Activated T-cell treated with anti-CD3 and anti-CD28 coated beads, Interleukin-2, amount 50 U/mL, for 72 hours (primary cell): Measurements from ENCODE around the gene C5orf24. TPM values are rescaled to one million over a fixed set of nuclear protein-coding genes. Genes with fewer than 3 reads are reported as not detected.
"Not testable (repeated sequence)": the region's sequence is repeated elsewhere in the genome, so short reads cannot be mapped to it uniquely, and the experiment has no call there.

Source experiments
- ATAC-seq, 2 donors: fragments of 150-1000 bp; cut with Tn5 transposase; replicated peaks in 1 of 2; 2 replicates each; pipeline ENCODE4 v1.10.0; 2021; ENCODE audit warnings: moderate library complexity in 2 of 2, mild to moderate bottlenecking in 1 of 2
- DNase-seq, 2 donors: peaks; one replicate each; pipeline ENCODE4 v3.0.0; 2021 to 2022; ENCODE audit warnings: mixed read lengths in 1 of 2
- H3K27ac Mint-ChIP-seq: one replicate; pipeline ENCODE4 v1.8.0; 2022; ENCODE audit warnings: mild to moderate bottlenecking, moderate library complexity, mixed read lengths
- H3K27me3 Mint-ChIP-seq: one replicate; pipeline ENCODE4 v1.8.0; 2022; ENCODE audit warnings: low read depth, mixed read lengths
- H3K36me3 Mint-ChIP-seq, 2 donors: one replicate each; pipeline ENCODE4 v1.8.0; 2022; ENCODE audit warnings: mixed read lengths in 2 of 2, mild to moderate bottlenecking in 1 of 2; ENCODE audit not compliant: insufficient read depth in 2 of 2
- H3K4me1 Mint-ChIP-seq: one replicate; pipeline ENCODE4 v1.8.0; 2022; ENCODE audit warnings: low read depth, mixed read lengths
- H3K4me3 Mint-ChIP-seq, 2 donors: one replicate each; pipeline ENCODE4 v1.8.0; 2022; ENCODE audit warnings: mild to moderate bottlenecking in 2 of 2, mixed read lengths in 2 of 2, moderate library complexity in 2 of 2
- H3K9me3 Mint-ChIP-seq, 2 donors: one replicate each; pipeline ENCODE4 v1.8.0; 2022; ENCODE audit warnings: mixed read lengths in 2 of 2
- total RNA-seq, 2 donors: library from RNA; stranded (reverse); gene quantifications; one replicate each; pipeline ENCODE4 v1.2.3, GENCODE V29; 2022

Gene C5orf24
- total RNA-seq, 2 donors from 2014 or later: 39.4 TPM

DNA sequence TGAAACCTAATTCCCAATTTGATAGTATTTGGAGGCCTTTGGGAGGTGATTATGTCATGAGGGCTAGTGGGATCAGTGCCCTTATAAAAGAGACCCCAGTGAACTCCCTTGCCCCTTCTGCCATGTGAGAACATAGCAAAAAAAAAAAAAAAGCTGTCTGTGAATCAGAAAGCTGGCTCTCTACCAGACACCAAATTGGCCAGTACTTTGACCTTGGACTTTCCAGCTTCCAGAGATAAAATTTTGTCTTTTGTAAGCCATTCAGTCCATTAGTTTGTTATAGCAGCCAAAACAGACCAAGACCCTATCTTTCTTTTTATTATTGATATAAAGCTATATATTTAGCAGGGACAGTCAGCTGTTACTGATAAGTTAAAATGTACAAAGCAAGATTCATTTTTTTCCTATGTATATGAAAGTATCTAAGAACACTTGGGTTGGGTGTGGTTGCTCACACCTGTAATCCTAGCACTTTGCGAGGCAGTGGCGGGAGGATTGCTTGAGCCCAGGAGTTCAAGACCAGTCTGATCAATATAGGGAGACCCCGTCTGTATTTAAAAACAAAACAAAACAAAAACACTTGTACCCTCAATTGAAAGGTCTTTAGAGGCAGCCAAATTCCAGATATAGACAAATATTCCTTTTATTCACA is 8.1 kb upstream of the C5orf24 start:
- H3K27me3 Mint-ChIP-seq: no peaks in the 10 kb centered on the region
- ATAC-seq (no peak), DNase-seq (no peak)
- H3K27ac Mint-ChIP-seq: no peak overlapping the region
- H3K9me3 Mint-ChIP-seq: no peaks in the 10 kb centered on the region
- no peaks in the 10 kb centered on the region for H3K4me1 Mint-ChIP-seq
- peaks cover 0 to 3% of the 10 kb centered on the region in 2 donors for H3K36me3 Mint-ChIP-seq
- H3K4me3 Mint-ChIP-seq: no peak overlapping the region

DNA sequence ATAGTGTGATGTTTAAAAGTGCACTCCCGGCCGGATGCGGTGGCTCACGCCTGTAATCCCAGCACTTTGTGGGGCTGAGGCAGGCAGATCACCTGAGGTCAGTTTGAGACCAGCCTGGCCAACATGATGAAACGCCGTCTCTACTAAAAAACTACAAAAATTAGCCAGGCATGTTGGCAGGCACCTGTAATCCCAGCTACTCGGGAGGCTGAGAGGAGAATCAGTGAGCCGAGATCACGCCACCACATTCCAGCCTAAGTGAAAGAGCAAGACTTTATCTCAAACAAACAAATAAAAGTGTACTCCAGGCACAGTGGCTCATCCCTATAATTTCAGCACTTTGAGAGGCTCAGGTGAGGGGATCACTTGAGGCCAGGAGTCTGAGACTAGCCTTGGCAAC is 7.4 kb upstream of the C5orf24 start:
- not testable (repeated sequence) for H3K4me1 Mint-ChIP-seq, DNase-seq, H3K9me3 Mint-ChIP-seq, H3K36me3 Mint-ChIP-seq, H3K4me3 Mint-ChIP-seq, H3K27me3 Mint-ChIP-seq, H3K27ac Mint-ChIP-seq, ATAC-seq

DNA sequence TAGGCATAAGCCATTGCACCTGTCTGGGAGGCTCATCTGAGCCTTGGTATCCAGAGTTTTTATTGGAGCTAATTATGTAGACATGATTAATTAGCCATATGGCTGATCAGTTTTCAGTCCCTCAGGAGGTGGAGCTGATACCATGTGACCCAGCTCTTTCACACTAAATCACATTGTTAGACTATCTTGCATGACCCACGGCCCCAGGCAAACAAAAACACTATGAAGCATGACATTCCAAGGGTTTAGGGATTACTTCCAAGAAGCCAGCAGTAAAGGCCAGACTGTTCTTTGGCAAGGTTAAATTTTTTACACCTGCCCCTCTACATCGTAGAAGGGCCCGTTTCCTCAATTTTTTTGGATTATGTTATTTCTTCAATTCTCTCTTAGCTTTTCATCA is 5.0 kb upstream of the C5orf24 start:
- Mint-ChIP-seq H3K27ac (no peak overlapping the region), H3K4me3 (no peak overlapping the region)

DNA sequence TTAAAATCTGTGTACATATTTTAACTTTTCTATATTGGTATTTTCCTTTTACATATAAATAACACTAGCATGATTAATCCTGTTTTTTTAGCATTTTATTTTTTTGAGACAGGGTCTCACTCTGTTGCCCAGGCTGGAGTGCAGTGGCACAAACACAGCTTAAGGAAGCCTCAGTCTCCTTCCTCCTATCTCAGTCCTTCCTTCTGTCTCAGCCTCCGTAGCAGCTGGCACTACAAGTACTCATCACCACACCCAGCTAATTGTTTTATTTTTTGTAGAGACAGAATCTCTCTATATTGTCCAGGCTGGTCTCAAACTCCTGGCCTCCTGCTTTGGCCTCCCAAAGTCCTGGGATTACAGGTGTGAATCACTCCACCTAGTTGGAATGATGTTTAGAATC is 1.5 kb upstream of the C5orf24 start:
- Mint-ChIP-seq H3K4me1 (peaks cover 31% of the 10 kb centered on the region), H3K4me3 (no peak overlapping the region), H3K27me3 (no peaks in the 10 kb centered on the region), H3K27ac (peak overlapping the region; percentile 85), H3K9me3 (no peaks in the 10 kb centered on the region), H3K36me3 (peaks cover 3% of the 10 kb centered on the region in 2 donors)
- no peak for ATAC-seq
- DNase-seq: no peak

More for the DNA sequence above, 5.0 kb upstream of the C5orf24 start:
- DNase-seq (no peak), ATAC-seq (no peak)
- Mint-ChIP-seq H3K36me3 (peaks cover 0 to 2% of the 10 kb centered on the region in 2 donors), H3K27me3 (no peaks in the 10 kb centered on the region), H3K9me3 (no peaks in the 10 kb centered on the region), H3K4me1 (peaks cover 12% of the 10 kb centered on the region)

DNA sequence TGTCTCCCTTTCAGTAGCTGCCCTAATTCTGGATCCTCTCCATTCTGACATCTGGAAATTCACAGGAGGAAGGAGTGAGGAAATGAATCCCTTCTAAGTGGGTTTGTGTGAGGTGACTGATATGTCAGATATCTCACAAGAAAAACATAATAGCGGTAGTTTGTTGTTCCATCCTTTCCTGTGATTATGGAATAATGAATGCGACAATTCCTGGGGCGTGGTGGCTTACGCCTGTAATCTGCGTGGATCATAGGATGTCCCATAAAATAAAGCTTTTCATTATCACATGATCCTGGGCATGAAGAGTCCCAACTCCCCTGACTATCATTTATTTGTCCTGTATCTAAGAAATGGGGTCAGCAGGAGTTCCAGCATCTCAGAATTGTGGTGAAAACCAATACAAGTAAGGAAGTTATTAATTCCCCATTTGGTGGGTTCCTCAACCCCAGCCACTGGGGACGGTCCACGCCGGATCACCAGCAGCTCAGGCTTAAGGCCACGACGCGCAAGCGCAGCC is 375 bp upstream of the C5orf24 start:
- peaks cover 37% of the 10 kb centered on the region for H3K4me1 Mint-ChIP-seq

DNA sequence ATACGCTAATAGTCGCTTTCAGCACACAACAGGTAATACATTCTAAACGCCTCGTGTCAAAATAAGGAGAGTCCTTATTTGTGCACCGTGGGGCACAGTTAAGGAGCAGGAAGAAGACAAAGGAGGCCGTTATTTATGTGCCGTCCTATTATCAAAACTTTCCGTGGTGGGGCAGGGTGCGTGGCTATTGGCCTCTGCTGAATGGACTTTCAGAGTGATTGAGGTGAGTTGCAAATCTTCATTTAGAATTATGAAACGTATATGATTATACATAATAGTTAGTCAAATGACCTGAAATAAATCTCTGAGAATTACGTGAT is 833 bp downstream of the C5orf24 start:
- H3K4me1 Mint-ChIP-seq: peaks cover 45% of the 10 kb centered on the region
- H3K27ac Mint-ChIP-seq: peak overlapping the region; percentile 99
- peak; percentile 23 to 28 for DNase-seq
- H3K36me3 Mint-ChIP-seq: peaks cover 3 to 4% of the 10 kb centered on the region in 2 donors
- H3K4me3 Mint-ChIP-seq: peak overlapping the region; percentile 85 to 98
- no peak for ATAC-seq
- no peaks in the 10 kb centered on the region for H3K9me3 Mint-ChIP-seq
- H3K27me3 Mint-ChIP-seq: no peaks in the 10 kb centered on the region

More for the DNA sequence above, 375 bp upstream of the C5orf24 start:
- Mint-ChIP-seq H3K4me3 (peak overlapping the region; percentile 85 to 98), H3K9me3 (no peaks in the 10 kb centered on the region), H3K27me3 (no peaks in the 10 kb centered on the region), H3K36me3 (peaks cover 3 to 6% of the 10 kb centered on the region in 2 donors), H3K27ac (peak overlapping the region; percentile 97)
- ATAC-seq (no peak), DNase-seq (no peak)

DNA sequence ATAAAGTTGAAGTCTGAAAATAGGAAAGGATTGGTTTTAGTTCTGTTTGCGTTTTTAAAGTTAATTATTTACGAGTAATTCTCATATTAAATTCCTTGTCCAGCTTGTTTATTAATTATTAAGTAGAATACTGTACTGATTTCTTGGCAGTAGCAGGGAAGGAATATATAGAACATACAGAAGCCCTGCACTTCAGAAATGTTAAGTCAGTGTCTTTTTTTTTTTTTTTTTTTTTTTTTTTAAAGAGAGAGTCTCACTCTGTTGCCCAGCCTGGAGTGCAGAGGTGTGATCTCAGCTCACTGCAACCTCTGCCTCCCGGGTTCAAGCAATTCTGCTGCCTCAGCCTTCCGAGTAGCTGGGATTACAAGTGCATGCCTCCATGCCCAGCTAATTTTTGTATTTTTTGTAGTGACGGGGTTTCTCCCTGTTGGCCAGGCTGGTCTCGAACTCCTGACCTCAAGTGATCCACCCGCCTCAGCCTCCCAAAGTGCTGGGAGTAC is 3.7 kb downstream of the C5orf24 start:
- ATAC-seq, H3K27me3 Mint-ChIP-seq, H3K9me3 Mint-ChIP-seq, H3K4me3 Mint-ChIP-seq, DNase-seq: not testable (repeated sequence)
- H3K36me3 Mint-ChIP-seq: peaks cover 5 to 11% of the 10 kb centered on the region in 2 donors
- peaks cover 54% of the 10 kb centered on the region for H3K4me1 Mint-ChIP-seq
- peak overlapping the region; percentile 60 for H3K27ac Mint-ChIP-seq

DNA sequence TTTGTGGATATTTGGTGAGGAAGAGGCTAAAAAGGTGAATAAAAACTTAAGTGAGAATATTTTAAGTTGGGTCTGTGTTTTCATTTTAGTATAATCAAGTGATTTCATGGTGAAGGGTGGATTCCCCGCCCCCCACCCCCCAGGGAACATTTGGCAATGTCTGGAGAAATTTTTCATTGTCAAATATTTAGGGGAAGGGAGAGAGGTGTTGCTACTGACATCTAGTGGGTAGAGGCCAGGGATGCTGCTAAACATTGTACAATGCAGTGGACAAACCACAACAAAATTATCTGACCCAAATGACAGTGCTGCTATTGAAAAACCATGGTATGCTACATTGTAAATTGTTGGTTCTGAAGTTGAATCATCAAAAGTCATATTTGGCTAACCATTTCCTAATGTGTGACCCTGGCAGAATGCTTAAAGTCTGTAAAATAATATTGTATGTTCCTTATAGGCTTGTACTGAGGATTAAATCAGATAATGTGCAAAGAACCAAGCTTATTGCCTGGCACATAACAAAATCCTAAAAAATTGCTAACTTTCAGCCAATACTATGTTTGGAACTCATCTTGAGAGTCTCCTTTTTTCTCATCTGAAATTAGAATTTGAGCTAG is 5.6 kb downstream of the C5orf24 start:
- Mint-ChIP-seq H3K9me3 (no peaks in the 10 kb centered on the region), H3K36me3 (peaks cover 6 to 13% of the 10 kb centered on the region in 2 donors), H3K27me3 (no peaks in the 10 kb centered on the region), H3K4me3 (no peak overlapping the region), H3K4me1 (peaks cover 42% of the 10 kb centered on the region), H3K27ac (peak overlapping the region; percentile 72)
- ATAC-seq: peak; percentile 25 to 28
- DNase-seq: no peak

DNA sequence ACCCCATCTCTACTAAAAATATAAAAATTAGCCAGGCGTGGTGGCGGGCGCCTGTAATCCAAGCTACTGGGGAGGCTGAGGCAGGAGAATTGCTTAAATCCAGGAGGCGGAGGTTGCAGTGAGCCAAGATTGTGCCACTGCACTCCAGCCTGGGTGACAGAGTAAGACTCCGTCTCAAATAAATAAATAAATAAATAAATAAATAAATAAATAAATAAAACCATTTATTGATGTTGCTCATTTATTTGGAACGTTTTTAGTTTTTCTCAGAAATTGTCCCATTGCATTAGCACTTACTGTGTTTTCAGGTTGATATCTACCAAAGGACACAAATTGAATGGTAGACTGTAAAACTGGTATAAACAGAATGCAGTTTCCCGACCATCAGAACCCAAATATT is 10.7 kb downstream of the C5orf24 start:
- H3K4me1 Mint-ChIP-seq: peaks cover 14% of the 10 kb centered on the region
- not testable (repeated sequence) for H3K4me3 Mint-ChIP-seq, H3K9me3 Mint-ChIP-seq, ATAC-seq, H3K27me3 Mint-ChIP-seq, H3K27ac Mint-ChIP-seq, DNase-seq
- H3K36me3 Mint-ChIP-seq: peaks cover 7 to 17% of the 10 kb centered on the region in 2 donors

DNA sequence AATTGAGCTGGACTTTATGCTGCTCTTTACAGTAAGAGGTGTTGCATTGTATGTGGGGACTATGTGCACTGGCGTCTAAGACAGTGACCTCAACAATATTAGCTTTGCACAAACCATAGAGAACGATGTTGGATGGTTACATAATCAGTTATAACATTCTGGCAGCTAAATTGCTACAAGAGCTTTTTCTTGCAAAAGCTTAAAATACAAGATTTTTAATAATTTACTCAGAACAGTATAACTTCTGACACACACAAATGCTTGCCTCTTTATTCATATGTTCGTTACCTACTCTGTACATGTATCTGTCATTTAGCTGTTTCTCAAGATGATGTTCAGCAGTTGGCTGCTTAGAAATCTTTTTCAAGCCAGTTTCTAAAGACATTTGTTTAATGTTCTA is 11.6 kb downstream of the C5orf24 start:
- H3K4me3 Mint-ChIP-seq: no peak overlapping the region
- H3K27me3 Mint-ChIP-seq: no peaks in the 10 kb centered on the region
- peaks cover 9% of the 10 kb centered on the region for H3K4me1 Mint-ChIP-seq
- H3K27ac Mint-ChIP-seq: peak overlapping the region; percentile 73
- DNase-seq (no peak), ATAC-seq (no peak)
- no peaks in the 10 kb centered on the region for H3K9me3 Mint-ChIP-seq
- H3K36me3 Mint-ChIP-seq: peaks cover 7 to 15% of the 10 kb centered on the region in 2 donors

DNA sequence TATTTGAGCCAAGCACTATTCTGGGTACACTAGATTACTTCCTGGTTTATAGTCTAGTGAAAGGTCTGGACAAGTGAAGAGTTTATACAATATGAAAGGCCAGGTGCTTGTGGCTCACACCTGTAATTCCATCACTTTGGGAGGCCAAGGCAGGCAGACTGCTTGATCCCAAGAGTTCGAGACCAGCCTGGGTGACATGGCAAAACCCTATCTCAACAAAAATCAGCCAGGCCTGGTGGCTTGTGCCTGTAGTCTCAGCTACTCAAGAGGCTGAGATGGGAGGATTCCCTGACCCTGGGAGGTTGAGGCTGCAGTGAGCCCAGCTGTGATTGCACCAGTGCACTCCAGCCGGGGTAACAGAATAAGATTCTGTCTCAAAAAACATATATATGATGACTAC is 18.9 kb downstream of the C5orf24 start:
- H3K27me3 Mint-ChIP-seq: no peaks in the 10 kb centered on the region
- H3K9me3 Mint-ChIP-seq: no peaks in the 10 kb centered on the region
- no peak overlapping the region for H3K27ac Mint-ChIP-seq
- H3K36me3 Mint-ChIP-seq: peaks cover 2 to 5% of the 10 kb centered on the region in 2 donors
- ATAC-seq: no peak
- no peak for DNase-seq
- H3K4me1 Mint-ChIP-seq: no peaks in the 10 kb centered on the region
- H3K4me3 Mint-ChIP-seq: no peak overlapping the region

DNA sequence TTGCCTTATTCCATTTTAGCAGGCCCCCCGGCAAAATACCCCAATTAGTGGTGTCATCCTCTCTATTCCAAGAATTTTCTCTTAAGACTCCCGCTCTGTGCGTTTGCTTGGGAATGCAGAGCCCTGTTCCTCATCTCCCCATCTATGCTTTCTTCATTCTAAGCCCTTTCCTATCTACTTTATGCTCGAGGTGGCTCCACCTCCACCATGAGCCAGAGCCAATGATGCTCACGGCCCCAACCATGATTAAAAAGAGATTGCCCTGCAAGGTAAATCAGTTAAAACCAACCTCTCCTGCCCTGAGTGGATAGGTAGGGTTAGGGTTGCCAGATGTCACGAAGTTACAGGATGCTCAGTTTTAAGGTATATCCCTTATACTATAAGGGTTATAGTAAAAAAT is 27.7 kb downstream of the C5orf24 start:
- peaks cover 45% of the 10 kb centered on the region for H3K4me1 Mint-ChIP-seq
- H3K4me3 Mint-ChIP-seq: peak overlapping the region; percentile 98
- peaks cover 5 to 11% of the 10 kb centered on the region in 2 donors for H3K36me3 Mint-ChIP-seq
- DNase-seq: peak; percentile 21 to 46
- H3K9me3 Mint-ChIP-seq: peaks cover 0 to 3% of the 10 kb centered on the region in 2 donors
- no peaks in the 10 kb centered on the region for H3K27me3 Mint-ChIP-seq
- ATAC-seq: no peak
- peak overlapping the region; percentile 48 for H3K27ac Mint-ChIP-seq

DNA sequence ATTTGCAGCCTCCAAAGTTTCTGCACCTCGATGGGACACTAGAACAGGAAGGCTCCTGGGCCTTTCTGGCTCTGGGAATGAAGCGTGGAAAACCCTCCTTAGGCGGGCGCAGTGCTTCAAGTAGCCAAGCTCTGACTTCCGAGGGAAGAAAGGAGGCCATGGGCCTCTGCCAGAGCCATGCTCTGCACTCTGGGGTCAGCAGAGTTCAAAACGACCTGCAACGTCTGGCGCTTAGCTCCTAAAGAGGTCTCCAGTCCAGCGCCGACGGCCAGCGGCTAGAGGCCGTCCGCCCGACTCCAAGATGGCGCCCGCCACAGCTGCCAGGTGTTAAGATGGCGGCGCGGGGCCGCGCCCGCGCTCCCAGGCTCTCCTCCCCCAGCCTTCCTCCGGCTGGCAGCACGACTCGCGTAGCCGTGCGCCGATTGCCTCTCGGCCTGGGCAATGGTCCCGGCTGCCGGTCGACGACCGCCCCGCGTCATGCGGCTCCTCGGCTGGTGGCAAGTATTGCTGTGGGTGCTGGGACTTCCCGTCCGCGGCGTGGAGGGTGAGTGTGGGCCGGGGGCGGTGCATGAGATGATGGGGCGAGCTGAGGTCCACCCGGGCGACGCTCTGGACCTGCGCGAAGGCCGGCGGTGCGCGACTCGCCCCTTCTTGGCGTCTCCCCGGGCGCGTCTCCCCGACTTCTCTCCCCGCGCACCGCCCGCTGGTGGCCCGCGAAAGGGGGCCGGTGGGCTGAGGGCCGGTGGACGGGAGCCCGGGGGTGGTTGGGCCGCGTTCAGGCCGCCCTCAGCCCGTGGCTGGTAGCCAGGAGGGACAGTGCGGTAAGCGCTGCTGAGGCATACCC is 28.4 kb downstream of the C5orf24 start, which contains the start of gene TXNDC15:
TSS of gene TXNDC15 (plus strand) at position 385 of the 844 bp plus-strand sequence. CDS start at position 442, 57 bp downstream.
- Mint-ChIP-seq H3K9me3 (peaks cover 0 to 3% of the 10 kb centered on the region in 2 donors), H3K27me3 (no peaks in the 10 kb centered on the region)
- peak; percentile 86 to 89 for DNase-seq

More for the DNA sequence above, 28.4 kb downstream of the C5orf24 start, which contains the start of gene TXNDC15:
- Mint-ChIP-seq H3K4me3 (peak within 1 kb of the TSS; percentile 98), H3K27ac (peak within 1 kb of the TSS; percentile 96), H3K4me1 (peaks cover 52% of the 10 kb centered on the region), H3K36me3 (peaks cover 5 to 11% of the 10 kb centered on the region in 2 donors)
- peak; percentile 87 for ATAC-seq
